HCT116 (cell line): Measurements from ENCODE around the gene PLPPR2.

ENCODE experiments used
- CTCF ChIP-seq, 3 experiments: fragments of 200-600 bp in 1 of 3; sonication (generic) in 1 of 3; IDR thresholded peaks in 2 of 3; conservative IDR thresholded peaks in 1 of 3; 2 replicates each; pipeline ENCODE4 v1.5.1; 2012 to 2017; ENCODE audit warnings: low read depth in 2 of 3, low read length in 2 of 3, antibody characterized with exemption in 1 of 3, borderline replicate concordance in 1 of 3, control low read depth in 1 of 3, mild to moderate bottlenecking in 1 of 3, mixed read lengths in 1 of 3, mixed run types in 1 of 3, moderate library complexity in 1 of 3; ENCODE audit not compliant: insufficient read depth in 1 of 3
- EZH2 ChIP-seq: fragments of 200-600 bp; sonication (generic); IDR thresholded peaks from 2 replicates; pipeline ENCODE4 v1.6.1; 2017; ENCODE audit warnings: antibody characterized with exemption, mixed run types
- FOSL1 ChIP-seq: IDR thresholded peaks from 2 replicates; pipeline ENCODE4 v1.6.1; 2012; ENCODE audit warnings: low read depth
- JUND ChIP-seq: IDR thresholded peaks from 2 replicates; pipeline ENCODE4 v1.6.1; 2012
- POLR2A ChIP-seq: IDR thresholded peaks from 2 replicates; pipeline ENCODE4 v1.7.0; 2011; ENCODE audit warnings: borderline replicate concordance; ENCODE audit not compliant: insufficient read depth, insufficient read length; ENCODE audit errors: extremely low read depth
- POLR2AphosphoS5 ChIP-seq: IDR thresholded peaks from 2 replicates; pipeline ENCODE4 v1.6.1; 2011; ENCODE audit warnings: mild to moderate bottlenecking, low read depth, low read length, moderate library complexity
- RAD21 ChIP-seq: IDR thresholded peaks from 2 replicates; pipeline ENCODE4 v1.6.1; 2012; ENCODE audit warnings: low read depth, mild to moderate bottlenecking

GRCh38 chr19:11390933-11391680, 35.9 kb downstream of the PLPPR2 start:
- no peak for TF ChIP-seq JUND
- no peak for TF ChIP-seq POLR2A
- TF ChIP-seq CTCF (IDR thresholded peaks at IDR 0.05 in 2 of 3, conservative IDR thresholded peaks at IDR 0.05 in 1 of 3; ENCODE audit: borderline replicate concordance in 1 of 3, insufficient read depth in 1 of 3, low read depth in 2 of 3, low read length in 2 of 3) = no peak
- TF ChIP-seq FOSL1 = no peak
- TF ChIP-seq RAD21 = no peak
- TF ChIP-seq EZH2 = no peak
- no peak for TF ChIP-seq POLR2AphosphoS5
